Measurements from ENCODE around the gene QTRT2. TPM values are rescaled to one million over a fixed set of nuclear protein-coding genes. Genes with fewer than 3 reads are reported as not detected.

QTRT2 gene
- total RNA-seq, 1 donor from 2014 or later: 22.2 TPM

GRCh38 chr3:114022145-114022802 is 34.3 kb upstream of the QTRT2 start:
- ATAC-seq (no peak), DNase-seq (no peak)
- no peak for TF ChIP-seq CTCF (IDR thresholded peaks at IDR 0.05)
- no peaks in the 10 kb centered on the region for H3K27me3 ChIP-seq (ENCODE audit: low read depth)
- no peaks in the 10 kb centered on the region for H3K36me3 ChIP-seq
- H3K9me3 ChIP-seq: no peaks in the 10 kb centered on the region
- no peak overlapping the region for H3K27ac ChIP-seq
- intact Hi-C loops (cut with DNase I): no loop called here
- no peaks in the 10 kb centered on the region for H3K4me1 ChIP-seq
- H3K4me3 ChIP-seq: no peak overlapping the region

- H3K4me3 ChIP-seq: no peak overlapping the region
- H3K36me3 ChIP-seq: no peaks in the 10 kb centered on the region
- no peak for ATAC-seq
- DNase-seq: no peak
- no peak for TF ChIP-seq CTCF (IDR thresholded peaks at IDR 0.05)
- no peak overlapping the region for H3K27ac ChIP-seq
- H3K9me3 ChIP-seq: no peaks in the 10 kb centered on the region
- H3K4me1 ChIP-seq: no peaks in the 10 kb centered on the region
- intact Hi-C loops (cut with DNase I): no loop called here
- H3K27me3 ChIP-seq (ENCODE audit: low read depth): no peaks in the 10 kb centered on the region
Observed at GRCh38 chr3:114025451-114025850, 31.1 kb upstream of the QTRT2 start.

- TF ChIP-seq CTCF (IDR thresholded peaks at IDR 0.05): no peak
- Histone ChIP-seq H3K27me3 (ENCODE audit: low read depth) (no peaks in the 10 kb centered on the region), H3K36me3 (no peaks in the 10 kb centered on the region), H3K27ac (no peak overlapping the region), H3K9me3 (no peaks in the 10 kb centered on the region), H3K4me3 (no peak overlapping the region), H3K4me1 (no peaks in the 10 kb centered on the region)
- intact Hi-C loops (cut with DNase I): no loop called here
- no peak for DNase-seq
- no peak for ATAC-seq
Observed at GRCh38 chr3:114026331-114026730, 30.2 kb upstream of the QTRT2 start.

GRCh38 chr3:114033721-114034120 is 22.8 kb upstream of the QTRT2 start:
- H3K27me3 ChIP-seq (ENCODE audit: low read depth): no peaks in the 10 kb centered on the region
- no peak overlapping the region for H3K4me3 ChIP-seq
- DNase-seq (no peak), ATAC-seq (no peak)
- TF ChIP-seq CTCF (IDR thresholded peaks at IDR 0.05): no peak
- peaks cover 13% of the 10 kb centered on the region for H3K36me3 ChIP-seq
- intact Hi-C loops (cut with DNase I): no loop called here
- H3K27ac ChIP-seq: no peak overlapping the region
- H3K4me1 ChIP-seq: no peaks in the 10 kb centered on the region
- H3K9me3 ChIP-seq: no peaks in the 10 kb centered on the region

- intact Hi-C loops (cut with DNase I): no loop called here
- no peak overlapping the region for H3K27ac ChIP-seq
- DNase-seq (no peak), ATAC-seq (no peak)
- H3K9me3 ChIP-seq: no peaks in the 10 kb centered on the region
- H3K4me3 ChIP-seq: no peak overlapping the region
- no peak for TF ChIP-seq CTCF (IDR thresholded peaks at IDR 0.05)
- H3K36me3 ChIP-seq: peaks cover 13% of the 10 kb centered on the region
- H3K4me1 ChIP-seq: no peaks in the 10 kb centered on the region
- H3K27me3 ChIP-seq (ENCODE audit: low read depth): no peaks in the 10 kb centered on the region
Observed at GRCh38 chr3:114034211-114034610, 22.3 kb upstream of the QTRT2 start.

Data from lower lobe of right lung (tissue), 2 donors.